ENCODE data around the gene SLC43A2.
A peak's percentile ranks its signal among the peaks of the same experiment; 100 is the strongest.

SLC43A2 gene

GRCh38 chr17:1623057-1623630 lies 5.5 kb downstream of the SLC43A2 start:
- no peak for DNase-seq (ENCODE audit: low read depth, low spot score)

DNA sequence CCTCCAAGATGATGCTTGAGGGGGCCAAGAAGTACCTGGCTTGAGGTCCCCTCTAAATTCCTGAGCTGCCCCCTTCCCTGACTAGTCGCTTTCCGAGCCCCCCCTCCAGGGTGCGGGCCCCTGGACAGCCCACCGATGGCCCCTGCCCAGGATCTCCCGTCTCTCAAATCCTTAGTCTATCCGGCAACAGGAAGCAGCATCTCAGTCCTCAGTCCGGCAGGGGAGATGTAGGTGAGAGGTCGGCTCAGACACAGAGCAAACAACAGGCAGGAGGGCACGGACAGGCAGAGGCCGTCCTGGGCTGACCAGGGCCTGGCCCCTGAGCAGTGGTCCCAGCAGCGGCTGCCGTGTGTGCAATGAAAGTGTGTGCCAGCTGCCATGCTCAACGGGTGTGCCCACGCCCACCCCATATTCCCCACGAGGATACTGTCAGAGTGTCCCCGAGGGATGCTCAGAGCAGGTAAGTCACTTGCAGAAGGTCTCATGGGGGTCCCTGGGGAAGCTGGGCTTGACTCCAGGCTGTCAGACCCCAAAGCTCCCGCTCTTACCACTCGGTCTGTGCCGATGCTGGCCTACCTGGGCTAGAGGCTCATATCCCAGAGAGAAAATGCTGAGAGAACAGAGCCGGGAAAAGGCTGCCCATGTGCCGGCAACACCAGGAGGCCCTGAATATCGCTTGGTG lies 7.2 kb downstream of the SLC43A2 start:
- DNase-seq (ENCODE audit: low read depth, low spot score): no peak

DNA sequence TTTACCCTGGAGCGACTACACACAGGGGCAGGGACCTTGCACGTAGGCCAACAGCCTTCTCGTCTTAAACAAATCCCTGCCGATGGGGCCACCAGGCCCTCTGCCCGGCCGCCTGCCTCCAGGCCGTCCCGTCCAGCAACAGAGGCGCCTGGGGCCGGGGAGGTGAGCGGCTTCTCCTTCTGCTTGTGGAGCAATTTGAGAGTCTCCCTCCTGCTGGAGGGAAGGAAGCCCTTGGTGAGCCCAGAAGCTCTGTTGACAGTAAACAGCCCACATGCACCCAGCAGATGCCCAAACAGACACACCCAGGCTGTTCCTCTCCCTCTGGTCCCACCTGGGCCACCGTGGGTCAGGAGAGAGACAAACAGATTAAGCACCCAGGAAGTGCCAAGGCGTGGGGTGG lies 8.1 kb downstream of the SLC43A2 start:
- peak; percentile 88 for DNase-seq (ENCODE audit: low read depth, low spot score)

DNA sequence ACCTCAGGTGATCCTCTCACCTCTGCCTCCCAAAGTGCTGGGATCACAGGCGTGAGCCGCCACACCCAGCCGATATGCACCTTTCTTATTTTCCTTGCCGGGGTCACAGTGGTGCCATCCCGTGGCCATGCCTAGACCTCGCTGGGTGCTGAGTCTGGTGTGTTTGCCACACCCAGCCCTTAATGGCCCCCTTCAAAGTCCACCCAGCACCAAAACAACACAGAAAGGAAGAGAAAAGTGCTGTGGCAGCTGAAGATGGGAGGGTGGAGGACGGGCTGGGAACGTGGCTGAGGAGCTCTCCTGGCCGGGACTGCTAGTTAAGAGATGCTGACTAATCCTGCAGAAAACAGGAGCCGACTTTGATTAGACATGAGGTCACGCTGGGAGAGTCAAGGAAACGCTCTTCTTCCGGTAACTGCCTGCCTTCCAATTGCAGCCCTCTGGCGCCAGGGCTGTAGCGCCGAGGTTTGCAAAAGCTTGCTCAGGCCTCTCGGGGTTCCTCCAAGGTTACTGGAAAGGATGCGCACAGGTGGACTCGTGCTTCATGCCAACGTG lies 10.9 kb downstream of the SLC43A2 start:
- DNase-seq (ENCODE audit: low read depth, low spot score): peak; percentile 82

DNA sequence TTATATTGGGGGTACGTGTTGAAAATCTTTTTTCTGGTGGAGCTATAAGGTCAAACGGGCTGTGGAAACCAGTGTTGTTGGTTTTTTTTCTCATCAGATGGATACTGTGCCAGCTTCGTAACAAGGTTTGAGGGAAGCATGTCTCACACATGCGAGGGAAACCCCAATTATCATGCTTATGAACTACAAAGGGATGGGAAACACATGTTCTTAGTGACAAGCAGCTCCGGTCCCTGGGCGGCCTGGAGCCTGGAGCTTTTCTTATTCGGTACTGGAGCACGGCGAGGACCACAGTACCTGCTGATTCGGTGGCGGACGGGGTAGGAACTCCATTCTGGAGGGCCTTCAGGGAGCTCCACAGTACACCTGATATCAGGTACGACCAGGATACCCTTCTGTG lies 12.5 kb downstream of the SLC43A2 start:
- DNase-seq (ENCODE audit: low read depth, low spot score): no peak

- DNase-seq (ENCODE audit: low read depth, low spot score): no peak
Measured at GRCh38 chr17:1612400-1612799, 16.2 kb downstream of the SLC43A2 start.

DNA sequence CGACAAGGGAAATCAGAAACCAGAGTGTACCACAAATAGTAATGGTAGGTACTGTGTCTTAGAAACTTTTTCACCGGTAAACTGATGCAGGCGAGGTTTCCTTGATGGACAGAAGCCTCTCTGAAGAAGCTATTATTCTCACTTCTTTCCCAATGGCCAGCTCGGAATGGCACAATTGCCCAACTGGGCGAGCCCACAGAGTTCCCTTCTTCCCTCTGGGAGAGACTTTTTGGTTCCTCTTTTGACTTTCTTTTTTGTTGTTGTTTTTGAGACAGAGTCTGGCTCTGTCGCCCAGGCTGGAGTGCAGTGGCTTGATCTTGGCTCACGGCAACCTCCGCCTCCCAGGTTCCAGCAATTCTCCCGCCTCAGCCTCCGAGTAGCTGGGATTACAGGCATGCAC lies 16.9 kb downstream of the SLC43A2 start:
- no peak for DNase-seq (ENCODE audit: low read depth, low spot score)

DNA sequence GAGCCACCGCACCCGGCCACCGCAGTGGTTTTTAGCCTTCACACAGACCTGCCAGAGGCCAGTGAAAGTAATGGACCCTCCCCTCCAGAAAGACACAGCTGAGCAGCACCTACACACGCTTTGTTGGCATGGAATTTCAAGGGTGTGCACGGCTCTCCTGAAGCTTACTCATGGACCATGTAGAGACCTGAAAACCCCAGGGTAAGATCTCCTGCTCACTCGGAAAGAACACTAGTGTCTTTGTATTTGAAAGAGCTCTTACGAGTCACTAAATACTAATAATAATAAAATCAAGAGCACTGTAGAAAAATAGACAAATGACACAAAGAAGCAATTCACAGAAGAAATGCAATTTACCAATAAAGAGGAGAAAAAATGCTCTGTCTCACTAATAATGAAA lies 20.0 kb downstream of the SLC43A2 start:
- DNase-seq (ENCODE audit: low read depth, low spot score): no peak

- no peak for DNase-seq (ENCODE audit: low read depth, low spot score)
Measured at GRCh38 chr17:1607971-1608320, 20.7 kb downstream of the SLC43A2 start.

DNA sequence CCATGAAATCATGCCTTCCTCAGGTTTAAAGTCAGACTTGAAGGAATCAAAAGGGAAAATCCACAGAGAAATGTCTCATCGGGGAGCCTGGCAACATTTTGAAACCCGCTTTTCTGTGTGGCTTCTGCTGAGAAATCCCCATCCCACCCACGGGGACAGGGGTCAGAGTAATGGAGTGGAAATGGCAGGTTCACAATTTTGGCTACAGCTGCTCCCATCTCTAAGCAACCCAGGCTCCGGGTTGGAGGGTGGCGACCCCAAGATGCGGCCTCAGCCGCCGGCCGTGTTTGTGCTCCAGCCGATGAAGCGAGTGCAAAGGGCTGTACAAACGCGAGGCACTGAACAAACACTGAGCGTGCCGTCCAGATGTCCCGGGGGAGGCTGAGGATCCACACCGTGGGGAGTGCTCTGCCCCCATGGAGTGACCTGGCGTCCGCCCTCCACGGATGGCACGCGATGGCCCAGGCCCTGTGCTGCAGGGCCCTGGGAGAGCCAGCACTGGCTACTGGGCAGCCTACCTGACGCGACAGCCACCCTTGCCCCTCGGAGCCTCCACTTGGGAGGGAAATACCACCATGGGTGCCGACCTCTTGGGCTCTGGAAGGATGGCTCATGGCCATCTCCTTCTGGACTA lies 22.2 kb downstream of the SLC43A2 start:
- no peak for DNase-seq (ENCODE audit: low read depth, low spot score)

- no peak for DNase-seq (ENCODE audit: low read depth, low spot score)
Measured at GRCh38 chr17:1605681-1606351, 22.8 kb downstream of the SLC43A2 start.

GRCh38 chr17:1604831-1605528 lies 23.7 kb downstream of the SLC43A2 start:
- DNase-seq (ENCODE audit: low read depth, low spot score): peak; percentile 60

DNA sequence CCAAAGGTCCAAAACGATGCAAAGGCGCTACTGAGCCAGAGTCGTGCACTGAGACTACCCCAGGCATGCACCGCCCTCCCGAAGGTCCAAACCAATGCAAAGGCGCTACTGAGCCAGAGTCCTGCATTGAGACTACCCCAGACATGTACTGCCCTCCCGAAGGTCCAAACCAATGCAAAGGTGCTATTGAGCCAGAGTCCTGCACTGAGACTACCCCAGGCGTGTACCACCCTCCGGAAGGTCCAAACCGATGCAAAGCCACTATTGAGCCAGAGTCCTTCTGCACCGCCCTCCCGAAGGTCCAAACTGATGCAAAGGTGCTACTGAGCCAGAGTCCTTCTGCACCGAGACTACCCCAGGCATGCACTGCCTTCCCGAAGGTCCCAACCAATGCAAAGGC lies 27.1 kb downstream of the SLC43A2 start:
- DNase-seq (ENCODE audit: low read depth, low spot score): no peak

GRCh38 chr17:1598399-1599095 lies 30.1 kb downstream of the SLC43A2 start:
- no peak for DNase-seq (ENCODE audit: low read depth, low spot score)

DNA sequence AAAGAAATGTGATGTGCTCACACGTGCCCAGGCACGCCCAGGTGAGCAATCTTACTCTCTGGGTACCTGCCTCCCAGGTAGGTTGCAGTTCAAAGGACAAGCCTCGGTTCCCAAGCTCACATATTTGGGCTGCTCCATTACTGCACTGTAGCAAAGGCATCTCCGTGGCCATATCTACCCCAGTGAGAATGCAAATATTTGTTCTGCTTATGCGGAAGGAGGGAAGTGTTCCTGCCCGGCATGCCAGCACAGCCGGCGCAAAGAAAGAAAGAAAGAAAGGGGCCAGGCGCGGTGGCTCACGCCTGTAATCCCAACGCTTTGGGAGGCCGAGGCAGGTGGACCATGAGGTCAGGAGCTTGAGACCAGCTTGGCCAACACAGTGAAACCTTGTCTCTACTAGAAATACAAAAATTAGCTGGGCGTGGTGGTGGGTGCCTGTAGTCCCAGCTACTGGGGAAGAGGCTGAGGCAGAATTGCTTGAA lies 30.7 kb downstream of the SLC43A2 start:
- DNase-seq (ENCODE audit: low read depth, low spot score): no peak

GRCh38 chr17:1593630-1593931 lies 35.1 kb downstream of the SLC43A2 start:
- no peak for DNase-seq (ENCODE audit: low read depth, low spot score)

DNA sequence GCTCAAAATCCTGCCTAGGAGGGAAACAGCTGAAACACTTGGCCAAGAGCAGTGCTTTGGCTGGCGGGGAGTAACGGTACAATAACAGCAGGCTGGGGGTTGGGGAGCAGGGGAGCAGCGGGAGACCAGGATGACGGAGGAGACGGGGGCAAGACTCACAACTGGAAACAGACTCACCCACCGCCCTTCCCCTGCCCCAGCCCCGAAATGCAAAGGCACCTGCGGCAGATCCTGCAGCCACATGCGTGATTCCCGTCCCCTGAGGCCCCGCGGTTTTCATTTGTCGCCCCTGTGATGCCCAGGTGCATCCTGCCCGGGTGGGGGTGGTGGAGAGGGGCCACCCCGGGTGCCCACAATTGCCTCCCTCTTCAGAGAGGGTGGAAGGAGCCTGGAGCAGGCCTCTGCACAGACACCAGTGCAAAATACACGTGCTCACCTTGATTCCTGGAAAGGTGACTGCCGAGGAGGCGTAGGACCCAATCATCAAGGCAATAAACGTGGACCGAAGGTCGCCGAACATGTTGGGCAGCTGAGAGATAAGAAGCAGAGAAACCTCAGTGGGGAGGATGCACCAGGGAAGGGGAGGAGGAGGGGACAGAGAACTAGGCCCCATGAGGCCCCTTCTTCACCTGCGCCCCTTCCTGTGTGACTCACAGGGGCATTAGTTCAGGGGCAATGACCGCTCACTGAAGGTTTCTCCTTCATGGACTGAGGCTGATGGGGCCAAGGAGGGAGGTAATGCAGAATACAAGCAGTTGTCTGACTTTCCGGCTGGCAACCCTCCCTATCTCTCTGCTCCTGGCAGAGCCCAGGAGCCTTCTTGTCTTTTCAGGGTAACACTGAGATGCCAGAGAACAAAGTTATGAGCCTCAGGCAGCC lies 35.6 kb downstream of the SLC43A2 start:
- no peak for DNase-seq (ENCODE audit: low read depth, low spot score)

- DNase-seq (ENCODE audit: low read depth, low spot score): peak; percentile 14
Measured at GRCh38 chr17:1591474-1592090, 37.1 kb downstream of the SLC43A2 start.

- no peak for DNase-seq (ENCODE audit: low read depth, low spot score)
Measured at GRCh38 chr17:1590747-1591473, 37.7 kb downstream of the SLC43A2 start.

All from ELF-1 (cell line).